Mammary epithelial cell (primary cell): ENCODE measurements around the gene APBB3.

Experiments used
- EZH2 ChIP-seq: IDR thresholded peaks from 2 replicates; pipeline ENCODE4 v1.6.1; 2012; ENCODE audit warnings: low read length, inconsistent platforms, borderline replicate concordance
- TF ChIP-seq, protein P1 (sequence below), 2 donors: IDR thresholded peaks in 1 of 2; conservative IDR thresholded peaks in 1 of 2; 2 replicates each; pipeline ENCODE4 v1.5.1; 2011 to 2012; ENCODE audit warnings: inconsistent platforms in 2 of 2, low read length in 2 of 2, mild to moderate bottlenecking in 2 of 2, control low read depth in 1 of 2, low read depth in 1 of 2; ENCODE audit not compliant: insufficient read depth in 1 of 2; ENCODE audit errors: extremely low read depth in 1 of 2

DNA sequence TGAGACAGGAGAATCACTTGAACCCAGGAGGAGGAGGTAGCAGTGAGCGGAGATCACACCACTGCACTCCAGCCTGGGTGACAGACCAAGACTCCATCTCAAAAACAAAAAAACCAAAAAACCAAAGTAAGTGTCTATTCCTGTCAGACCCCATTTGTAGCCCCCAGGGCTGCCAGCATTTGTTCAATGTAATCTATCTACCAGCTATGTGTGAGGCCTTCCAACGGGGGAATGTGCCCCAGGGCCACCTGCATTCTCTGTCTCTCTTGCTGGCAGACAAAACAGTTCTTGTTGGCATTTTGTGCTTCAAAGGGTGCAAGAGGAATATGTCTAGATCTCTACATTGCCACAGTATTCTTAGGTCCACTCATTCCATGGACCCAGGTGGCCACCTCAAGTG lies 34.4 kb upstream of the APBB3 start:
- TF ChIP-seq, protein P1, sequence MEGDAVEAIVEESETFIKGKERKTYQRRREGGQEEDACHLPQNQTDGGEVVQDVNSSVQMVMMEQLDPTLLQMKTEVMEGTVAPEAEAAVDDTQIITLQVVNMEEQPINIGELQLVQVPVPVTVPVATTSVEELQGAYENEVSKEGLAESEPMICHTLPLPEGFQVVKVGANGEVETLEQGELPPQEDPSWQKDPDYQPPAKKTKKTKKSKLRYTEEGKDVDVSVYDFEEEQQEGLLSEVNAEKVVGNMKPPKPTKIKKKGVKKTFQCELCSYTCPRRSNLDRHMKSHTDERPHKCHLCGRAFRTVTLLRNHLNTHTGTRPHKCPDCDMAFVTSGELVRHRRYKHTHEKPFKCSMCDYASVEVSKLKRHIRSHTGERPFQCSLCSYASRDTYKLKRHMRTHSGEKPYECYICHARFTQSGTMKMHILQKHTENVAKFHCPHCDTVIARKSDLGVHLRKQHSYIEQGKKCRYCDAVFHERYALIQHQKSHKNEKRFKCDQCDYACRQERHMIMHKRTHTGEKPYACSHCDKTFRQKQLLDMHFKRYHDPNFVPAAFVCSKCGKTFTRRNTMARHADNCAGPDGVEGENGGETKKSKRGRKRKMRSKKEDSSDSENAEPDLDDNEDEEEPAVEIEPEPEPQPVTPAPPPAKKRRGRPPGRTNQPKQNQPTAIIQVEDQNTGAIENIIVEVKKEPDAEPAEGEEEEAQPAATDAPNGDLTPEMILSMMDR (conservative IDR thresholded peaks at IDR 0.05 in 1 of 2, IDR thresholded peaks at IDR 0.05 in 1 of 2; ENCODE audit: extremely low read depth in 1 of 2, insufficient read depth in 1 of 2, low read depth in 1 of 2, low read length in 2 of 2) = no peak
- TF ChIP-seq EZH2 = no peak
